Vagina (tissue), 2 donors: ENCODE results near the gene LSM5.

Source experiments
- POLR2A ChIP-seq, 2 donors: fragments of 450-650 bp; IDR thresholded peaks; one replicate each; pipeline ENCODE4 v1.6.1; 2017; ENCODE audit warnings: antibody characterized with exemption in 2 of 2, mild to moderate bottlenecking in 2 of 2, moderate library complexity in 2 of 2
- POLR2AphosphoS5 ChIP-seq, 2 donors: sonication (generic); formaldehyde crosslinking; IDR thresholded peaks; one replicate each; pipeline ENCODE4 v1.9.0; 2017; ENCODE audit warnings: antibody characterized with exemption in 2 of 2, mild to moderate bottlenecking in 2 of 2, low read depth in 1 of 2; ENCODE audit not compliant: insufficient read depth in 1 of 2
- TF ChIP-seq, protein P1 (sequence below), 3 experiments: fragments of 450-650 bp in 2 of 3; fragments of 200-600 bp in 1 of 3; sonication (generic) in 1 of 3; IDR thresholded peaks; one replicate each; pipeline ENCODE4 v1.5.1; 2017 to 2019; ENCODE audit warnings: antibody characterized with exemption in 3 of 3, mild to moderate bottlenecking in 2 of 3, moderate library complexity in 2 of 3

GRCh38 chr7:32481176-32481575 lies 9.0 kb downstream of the LSM5 start:
- TF ChIP-seq POLR2A (IDR thresholded peaks at IDR 0.05) (no peak), POLR2AphosphoS5 (IDR thresholded peaks at IDR 0.05; ENCODE audit: insufficient read depth in 1 of 2, low read depth in 1 of 2) (no peak)
- TF ChIP-seq, protein P1, sequence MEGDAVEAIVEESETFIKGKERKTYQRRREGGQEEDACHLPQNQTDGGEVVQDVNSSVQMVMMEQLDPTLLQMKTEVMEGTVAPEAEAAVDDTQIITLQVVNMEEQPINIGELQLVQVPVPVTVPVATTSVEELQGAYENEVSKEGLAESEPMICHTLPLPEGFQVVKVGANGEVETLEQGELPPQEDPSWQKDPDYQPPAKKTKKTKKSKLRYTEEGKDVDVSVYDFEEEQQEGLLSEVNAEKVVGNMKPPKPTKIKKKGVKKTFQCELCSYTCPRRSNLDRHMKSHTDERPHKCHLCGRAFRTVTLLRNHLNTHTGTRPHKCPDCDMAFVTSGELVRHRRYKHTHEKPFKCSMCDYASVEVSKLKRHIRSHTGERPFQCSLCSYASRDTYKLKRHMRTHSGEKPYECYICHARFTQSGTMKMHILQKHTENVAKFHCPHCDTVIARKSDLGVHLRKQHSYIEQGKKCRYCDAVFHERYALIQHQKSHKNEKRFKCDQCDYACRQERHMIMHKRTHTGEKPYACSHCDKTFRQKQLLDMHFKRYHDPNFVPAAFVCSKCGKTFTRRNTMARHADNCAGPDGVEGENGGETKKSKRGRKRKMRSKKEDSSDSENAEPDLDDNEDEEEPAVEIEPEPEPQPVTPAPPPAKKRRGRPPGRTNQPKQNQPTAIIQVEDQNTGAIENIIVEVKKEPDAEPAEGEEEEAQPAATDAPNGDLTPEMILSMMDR (IDR thresholded peaks at IDR 0.05): no peak
